Fibroblast of villous mesenchyme (primary cell): ENCODE measurements around the gene NSUN6. TPM values are rescaled to one million over a fixed set of nuclear protein-coding genes. Genes with fewer than 3 reads are reported as not detected.
"Not testable (repeated sequence)": the region's sequence is repeated elsewhere in the genome, so short reads cannot be mapped to it uniquely, and the experiment has no call there.

Experiments
- DNase-seq: peaks from one replicate; pipeline ENCODE4 v3.0.0-alpha.2; 2010; ENCODE audit warnings: low read depth
- H3K4me3 ChIP-seq: 2 replicates; pipeline ENCODE4 v1.5.1; 2011; ENCODE audit warnings: low read depth, mild to moderate bottlenecking, low read length
- CTCF ChIP-seq: IDR thresholded peaks from 2 replicates; pipeline ENCODE4 v1.5.1; 2012; ENCODE audit warnings: low read depth, mild to moderate bottlenecking, low read length; ENCODE audit not compliant: insufficient read depth
- total RNA-seq: library from RNA; depleted of rRNA; stranded (reverse); fragments of >200 nt; gene quantifications from 2 replicates; pipeline ENCODE4 v1.2.3, GENCODE V29; 2012

Gene NSUN6
- total RNA-seq, 1 donor, result 8.6 TPM

- no peak for DNase-seq
- H3K4me3 ChIP-seq, result no peak overlapping the region
- TF ChIP-seq CTCF, result no peak
These were observed 25.5 kb downstream of the NSUN6 start for GRCh38 chr10:18625886-18626285.

- not testable (repeated sequence) for H3K4me3 ChIP-seq
- peak; percentile 44 for DNase-seq
These were observed 27.7 kb downstream of the NSUN6 start for GRCh38 chr10:18623671-18624070.

GRCh38 chr10:18620856-18621255, 30.5 kb downstream of the NSUN6 start:
- no peak for TF ChIP-seq CTCF
- DNase-seq, result no peak
- H3K4me3 ChIP-seq, result no peak overlapping the region

- DNase-seq, result no peak
- no peak for TF ChIP-seq CTCF
- H3K4me3 ChIP-seq, result no peak overlapping the region
These were observed 32.4 kb downstream of the NSUN6 start for GRCh38 chr10:18619016-18619415.

- TF ChIP-seq CTCF, result peak; percentile 27
- no peak overlapping the region for H3K4me3 ChIP-seq
- peak; percentile 66 for DNase-seq
These were observed 35.0 kb downstream of the NSUN6 start for GRCh38 chr10:18616337-18616736.

- DNase-seq, result no peak
- H3K4me3 ChIP-seq, result no peak overlapping the region
- TF ChIP-seq CTCF, result no peak
These were observed 35.8 kb downstream of the NSUN6 start for GRCh38 chr10:18615618-18616017.

- no peak overlapping the region for H3K4me3 ChIP-seq
- no peak for TF ChIP-seq CTCF
- DNase-seq, result no peak
These were observed 40.2 kb downstream of the NSUN6 start for GRCh38 chr10:18611168-18611567.

- no peak for TF ChIP-seq CTCF
- no peak overlapping the region for H3K4me3 ChIP-seq
- DNase-seq, result peak; percentile 82
These were observed 40.9 kb downstream of the NSUN6 start for GRCh38 chr10:18610517-18610916.
